ENCODE data around the gene SMIM27.
A peak's percentile ranks its signal among the peaks of the same experiment; 100 is the strongest.

Gene SMIM27

DNA sequence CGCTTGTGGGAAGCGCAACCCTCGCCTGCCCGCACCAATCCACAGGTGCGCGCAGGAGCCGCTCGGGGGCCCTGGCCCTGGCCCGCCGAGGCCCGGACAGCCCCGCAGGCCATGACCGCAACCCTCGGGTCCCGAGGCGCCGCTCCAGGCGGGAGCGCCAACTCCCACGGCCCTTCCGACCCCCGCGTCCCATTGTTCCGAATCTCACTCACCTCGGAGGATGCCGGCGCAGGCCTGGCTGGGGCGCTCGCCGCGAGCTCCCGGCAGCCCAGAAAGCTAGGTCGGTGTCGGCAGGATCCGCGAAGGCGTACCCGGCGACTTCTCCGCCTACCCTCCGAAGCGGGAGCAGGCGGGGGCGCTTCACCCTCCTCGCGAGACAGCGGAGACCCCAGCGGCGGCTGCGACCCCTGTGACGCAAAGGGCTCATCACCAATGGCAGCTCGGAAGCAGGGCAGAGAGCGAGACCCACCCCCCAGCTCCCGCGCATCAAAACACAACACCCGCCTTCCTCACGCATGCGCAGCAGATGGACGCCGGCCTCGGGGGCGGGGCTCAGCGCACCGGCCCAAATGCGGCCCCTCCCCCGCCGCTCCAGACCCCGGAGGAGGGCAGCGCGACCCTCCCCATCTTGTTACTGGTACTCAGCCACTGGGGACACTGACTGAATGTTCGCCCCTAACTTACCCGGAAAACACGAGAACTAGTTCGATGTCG, 1.4 kb upstream of the SMIM27 start:
- peak overlapping the region; percentile 99 for H3K4me3 Mint-ChIP-seq
- DNase-seq = peak; percentile 98
- TF ChIP-seq, protein P1, sequence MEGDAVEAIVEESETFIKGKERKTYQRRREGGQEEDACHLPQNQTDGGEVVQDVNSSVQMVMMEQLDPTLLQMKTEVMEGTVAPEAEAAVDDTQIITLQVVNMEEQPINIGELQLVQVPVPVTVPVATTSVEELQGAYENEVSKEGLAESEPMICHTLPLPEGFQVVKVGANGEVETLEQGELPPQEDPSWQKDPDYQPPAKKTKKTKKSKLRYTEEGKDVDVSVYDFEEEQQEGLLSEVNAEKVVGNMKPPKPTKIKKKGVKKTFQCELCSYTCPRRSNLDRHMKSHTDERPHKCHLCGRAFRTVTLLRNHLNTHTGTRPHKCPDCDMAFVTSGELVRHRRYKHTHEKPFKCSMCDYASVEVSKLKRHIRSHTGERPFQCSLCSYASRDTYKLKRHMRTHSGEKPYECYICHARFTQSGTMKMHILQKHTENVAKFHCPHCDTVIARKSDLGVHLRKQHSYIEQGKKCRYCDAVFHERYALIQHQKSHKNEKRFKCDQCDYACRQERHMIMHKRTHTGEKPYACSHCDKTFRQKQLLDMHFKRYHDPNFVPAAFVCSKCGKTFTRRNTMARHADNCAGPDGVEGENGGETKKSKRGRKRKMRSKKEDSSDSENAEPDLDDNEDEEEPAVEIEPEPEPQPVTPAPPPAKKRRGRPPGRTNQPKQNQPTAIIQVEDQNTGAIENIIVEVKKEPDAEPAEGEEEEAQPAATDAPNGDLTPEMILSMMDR (IDR thresholded peaks at IDR 0.05) = no peak
- peaks cover 25% of the 10 kb centered on the region for H3K4me1 Mint-ChIP-seq
- peaks cover 10% of the 10 kb centered on the region for H3K9me3 Mint-ChIP-seq
- H3K27me3 Mint-ChIP-seq (ENCODE audit: low read depth, poor library complexity) = no peaks in the 10 kb centered on the region
- H3K36me3 Mint-ChIP-seq (ENCODE audit: low read depth) = peaks cover 41% of the 10 kb centered on the region
- peak overlapping the region; percentile 98 for H3K27ac Mint-ChIP-seq

DNA sequence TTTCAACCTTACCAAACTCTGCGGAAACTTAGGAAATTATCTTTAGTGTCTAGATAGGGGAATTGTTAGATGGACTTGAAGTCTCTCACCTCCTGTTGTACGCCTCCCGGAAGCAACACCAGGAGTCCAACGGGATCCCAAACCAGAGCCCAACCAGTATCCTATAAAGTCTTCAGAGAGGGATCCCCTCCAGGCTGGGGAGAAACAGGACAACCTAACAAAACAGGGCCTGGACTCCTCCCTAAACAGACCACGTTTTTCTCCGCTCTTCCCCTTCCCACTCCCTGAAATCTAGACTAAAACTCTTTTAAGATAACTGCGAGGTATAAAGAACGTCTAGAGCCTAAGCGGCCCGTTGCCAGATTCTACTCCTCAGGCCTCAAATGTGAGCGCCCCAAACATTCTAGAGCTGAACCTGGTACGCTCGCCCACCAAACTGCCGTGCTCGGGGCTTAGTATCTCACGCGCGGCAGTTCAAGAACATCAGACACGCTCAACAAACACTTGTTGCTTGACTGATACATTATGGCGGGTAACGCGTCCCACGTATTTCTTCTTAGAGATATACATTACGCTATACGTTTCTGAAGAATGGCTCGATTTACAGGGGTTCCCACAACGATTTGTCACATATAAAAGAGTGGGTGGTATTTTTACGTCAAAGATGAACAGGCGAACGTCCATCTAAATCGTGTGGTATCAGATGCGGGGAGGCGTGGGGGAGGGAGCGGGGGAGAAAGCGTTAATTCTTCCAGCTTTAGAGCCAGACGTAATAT, 663 bp upstream of the SMIM27 start:
- TF ChIP-seq, protein P1 (IDR thresholded peaks at IDR 0.05) = no peak
- DNase-seq = peak; percentile 43
- no peaks in the 10 kb centered on the region for H3K27me3 Mint-ChIP-seq (ENCODE audit: low read depth, poor library complexity)
- peak overlapping the region; percentile 99 for H3K4me3 Mint-ChIP-seq
- H3K4me1 Mint-ChIP-seq = peaks cover 25% of the 10 kb centered on the region
- H3K27ac Mint-ChIP-seq = peak overlapping the region; percentile 97
- peaks cover 10% of the 10 kb centered on the region for H3K9me3 Mint-ChIP-seq
- H3K36me3 Mint-ChIP-seq (ENCODE audit: low read depth) = peaks cover 41% of the 10 kb centered on the region

DNA sequence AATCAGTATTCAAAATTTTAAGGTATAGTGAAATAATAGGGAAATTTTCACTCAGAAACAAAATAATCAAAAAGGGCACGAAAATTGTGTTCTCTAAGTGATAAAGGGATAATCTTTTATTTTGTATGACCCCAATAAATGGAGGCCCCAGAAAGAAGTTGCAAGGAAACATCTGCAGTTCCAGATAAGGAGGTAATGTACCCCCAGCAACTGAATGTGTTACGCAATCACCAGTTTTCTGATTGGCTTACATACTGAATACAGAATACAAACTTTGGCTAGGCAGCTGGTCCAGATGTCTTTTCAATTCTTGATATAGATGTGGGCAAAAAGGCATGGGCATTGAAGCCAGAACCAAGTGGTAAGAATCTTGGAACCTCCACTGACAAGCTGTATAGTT, 2.0 kb downstream of the SMIM27 start:
- H3K27me3 Mint-ChIP-seq (ENCODE audit: low read depth, poor library complexity) = no peaks in the 10 kb centered on the region
- H3K4me3 Mint-ChIP-seq = no peak overlapping the region
- TF ChIP-seq, protein P1 (IDR thresholded peaks at IDR 0.05) = no peak
- no peak for DNase-seq
- H3K27ac Mint-ChIP-seq = no peak overlapping the region
- peaks cover 12% of the 10 kb centered on the region for H3K4me1 Mint-ChIP-seq
- H3K36me3 Mint-ChIP-seq (ENCODE audit: low read depth) = peaks cover 29% of the 10 kb centered on the region
- no peaks in the 10 kb centered on the region for H3K9me3 Mint-ChIP-seq

DNA sequence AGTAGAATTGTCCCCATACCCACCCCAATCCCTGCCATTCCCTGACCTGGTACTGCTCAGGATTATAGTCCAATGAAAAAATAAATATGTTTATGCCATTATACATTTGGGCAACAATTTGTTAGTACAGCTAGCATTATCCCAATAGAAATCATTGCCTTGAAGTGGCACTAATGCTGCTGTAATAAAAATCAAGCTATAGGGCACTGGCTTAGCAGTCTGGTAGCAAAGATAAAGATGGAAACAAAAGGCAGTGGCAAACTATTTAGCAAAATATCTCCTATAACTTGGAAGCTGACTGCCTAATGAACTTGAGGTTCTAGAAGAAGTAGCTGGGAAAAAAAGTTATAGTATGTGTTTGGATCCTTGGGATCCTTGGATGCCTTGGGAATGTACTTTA, 2.5 kb downstream of the SMIM27 start:
- peaks cover 28% of the 10 kb centered on the region for H3K36me3 Mint-ChIP-seq (ENCODE audit: low read depth)
- no peaks in the 10 kb centered on the region for H3K9me3 Mint-ChIP-seq
- TF ChIP-seq, protein P1 (IDR thresholded peaks at IDR 0.05) = no peak
- H3K4me1 Mint-ChIP-seq = peaks cover 7% of the 10 kb centered on the region
- no peaks in the 10 kb centered on the region for H3K27me3 Mint-ChIP-seq (ENCODE audit: low read depth, poor library complexity)
- H3K4me3 Mint-ChIP-seq = no peak overlapping the region
- no peak overlapping the region for H3K27ac Mint-ChIP-seq
- no peak for DNase-seq

DNA sequence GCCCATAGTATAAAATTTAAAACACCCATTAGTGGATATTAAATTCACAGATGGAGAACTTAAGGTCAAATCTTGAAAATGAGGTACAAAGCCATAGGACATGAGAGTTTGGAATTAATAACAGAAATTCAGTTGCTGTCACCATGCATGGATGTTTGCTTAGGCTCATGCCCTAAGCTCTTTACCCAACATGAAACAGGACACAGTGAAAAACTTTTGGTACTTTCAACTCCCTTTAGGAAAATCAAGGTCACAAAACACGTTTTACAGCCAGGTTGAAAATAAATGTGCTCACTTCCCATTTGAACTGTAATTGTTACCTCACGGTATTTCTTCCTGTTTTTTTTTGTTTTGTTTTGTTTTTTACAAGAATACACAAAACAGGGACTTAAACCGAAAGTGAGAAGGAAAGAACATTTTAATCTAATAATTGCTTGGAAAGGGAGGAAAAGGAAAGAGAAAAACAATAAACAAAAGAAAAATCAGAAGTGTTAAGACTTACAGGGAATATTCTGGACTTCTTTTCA, 6.3 kb downstream of the SMIM27 start:
- no peak overlapping the region for H3K4me3 Mint-ChIP-seq
- no peaks in the 10 kb centered on the region for H3K9me3 Mint-ChIP-seq
- TF ChIP-seq, protein P1 (IDR thresholded peaks at IDR 0.05) = no peak
- no peak for DNase-seq
- H3K4me1 Mint-ChIP-seq = no peaks in the 10 kb centered on the region
- peaks cover 21% of the 10 kb centered on the region for H3K36me3 Mint-ChIP-seq (ENCODE audit: low read depth)
- H3K27me3 Mint-ChIP-seq (ENCODE audit: low read depth, poor library complexity) = no peaks in the 10 kb centered on the region
- peak overlapping the region; percentile 44 for H3K27ac Mint-ChIP-seq

Data from nephron progenitor cell (in vitro differentiated cells).